GM21619 (cell line): ENCODE measurements around the gene GP5.

Experiments
- ATAC-seq: cut with Tn5 transposase; IDR thresholded peaks from one replicate; pipeline ENCODE4 v1.9.1; 2021; ENCODE audit not compliant: unreplicated experiment

The GP5 gene

GRCh38 chr3:194399874-194400411 is 877 bp upstream of the GP5 start:
- no peak for ATAC-seq

- ATAC-seq: no peak
Observed at GRCh38 chr3:194397757-194398312, 1.2 kb downstream of the GP5 start.

- ATAC-seq: peak; percentile 44
Observed at GRCh38 chr3:194396859-194397756, 2.0 kb downstream of the GP5 start.

GRCh38 chr3:194396539-194396858 is 2.6 kb downstream of the GP5 start:
- ATAC-seq: no peak

- ATAC-seq: no peak
Observed at GRCh38 chr3:194395778-194396538, 3.1 kb downstream of the GP5 start.

GRCh38 chr3:194395212-194395611 is 3.9 kb downstream of the GP5 start:
- no peak for ATAC-seq

GRCh38 chr3:194392576-194392975 is 6.5 kb downstream of the GP5 start:
- ATAC-seq: no peak

- no peak for ATAC-seq
Observed at GRCh38 chr3:194390835-194391234, 8.2 kb downstream of the GP5 start.

GRCh38 chr3:194389269-194389668 is 9.8 kb downstream of the GP5 start:
- no peak for ATAC-seq

- no peak for ATAC-seq
Observed at GRCh38 chr3:194387926-194388418, 11.1 kb downstream of the GP5 start.

GRCh38 chr3:194387276-194387675 is 11.8 kb downstream of the GP5 start:
- ATAC-seq: no peak

GRCh38 chr3:194386648-194387047 is 12.4 kb downstream of the GP5 start:
- no peak for ATAC-seq

GRCh38 chr3:194386066-194386465 is 13.0 kb downstream of the GP5 start:
- ATAC-seq: no peak

- no peak for ATAC-seq
Observed at GRCh38 chr3:194384569-194385001, 14.5 kb downstream of the GP5 start.

- ATAC-seq: no peak
Observed at GRCh38 chr3:194384156-194384555, 14.9 kb downstream of the GP5 start.

- ATAC-seq: no peak
Observed at GRCh38 chr3:194383276-194383940, 15.7 kb downstream of the GP5 start.

- ATAC-seq: no peak
Observed at GRCh38 chr3:194382892-194383223, 16.2 kb downstream of the GP5 start.

GRCh38 chr3:194382196-194382891 is 16.7 kb downstream of the GP5 start:
- no peak for ATAC-seq

GRCh38 chr3:194381460-194381875 is 17.6 kb downstream of the GP5 start:
- no peak for ATAC-seq

- ATAC-seq: no peak
Observed at GRCh38 chr3:194380326-194380725, 18.7 kb downstream of the GP5 start.
